ENCODE results near the gene CBX2. TPM values are rescaled to one million over a fixed set of nuclear protein-coding genes. Genes with fewer than 3 reads are reported as not detected.

CBX2 gene
- total and polyA plus RNA-seq, 2 of the 4 experiments (the other 2 are of a cell fraction): 2.0 to 3.2 TPM

DNA sequence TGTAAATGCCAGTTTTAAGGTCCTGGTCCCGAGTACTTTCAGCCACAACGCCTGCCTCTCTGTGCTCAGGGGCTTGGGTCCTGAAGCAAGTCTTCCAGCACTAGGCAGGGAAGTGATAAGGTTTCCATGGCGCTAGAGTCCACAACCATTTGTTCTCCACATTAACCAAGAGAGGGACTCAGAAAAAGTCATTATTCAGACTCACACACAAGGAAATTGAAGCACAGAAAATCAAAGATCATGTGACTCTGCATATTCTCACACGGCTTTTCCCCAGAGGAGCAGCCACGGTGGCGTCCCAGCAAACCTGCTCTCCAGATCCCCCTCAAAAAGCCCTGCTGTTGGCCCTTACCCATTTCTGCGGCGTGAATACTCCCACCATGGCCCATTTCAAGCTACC is 37.5 kb upstream of the CBX2 start:
- H4K8ac ChIP-seq (ENCODE audit: low read depth in 2 of 2, low read length in 2 of 2): no peak overlapping the region
- no peak overlapping the region for H2AFZ ChIP-seq (replicated peaks; ENCODE audit: low read length, poor library complexity)
- no peak overlapping the region for H3K27ac ChIP-seq (ENCODE audit: insufficient read depth, low read length)
- no peaks in the 10 kb centered on the region for H3K9me1 ChIP-seq (ENCODE audit: insufficient read depth, low read length)
- in situ Hi-C loops (cut with MboI; ENCODE audit: low sequenced_read_pairs): no loop called here
- no peaks in the 10 kb centered on the region for H4K20me1 ChIP-seq (ENCODE audit: insufficient read depth, low read length)
- no peak overlapping the region for H2BK120ac ChIP-seq (ENCODE audit: low read depth, low read length)
- H3K4me2 ChIP-seq (ENCODE audit: low read depth, low read length): no peak overlapping the region
- no peak overlapping the region for H4K91ac ChIP-seq (ENCODE audit: insufficient read depth, low read depth, low read length)
- no peak overlapping the region for H2BK15ac ChIP-seq (ENCODE audit: low read depth, low read length)
- no peak overlapping the region for H3K56ac ChIP-seq (ENCODE audit: extremely low read depth, insufficient read depth, low read length)
- H3K79me1 ChIP-seq (ENCODE audit: low read depth in 1 of 2, low read length in 2 of 2): no peaks in the 10 kb centered on the region
- H2AK5ac ChIP-seq (ENCODE audit: low read depth, low read length): no peak overlapping the region
- WGBS, 2 experiments (ENCODE audit: extremely low coverage in 2 of 2, insufficient read length in 1 of 2): 6% methylated on average over 3 of the region's 8 CpGs; no CpG with 5 or more reads in 1 of the 2 experiments
- DNase-seq (no peak), ATAC-seq (ENCODE audit: low read depth) (no peak)
- BruUV-seq (replicated peaks): no TSS peak
- H2BK5ac ChIP-seq (ENCODE audit: low read depth, low read length, poor library complexity, severe bottlenecking): no peak overlapping the region
- no peak overlapping the region for H2BK20ac ChIP-seq (ENCODE audit: low read depth, low read length)
- POLR2A ChIA-PET (ENCODE audit: unreplicated experiment): no interaction called here
- H3K36me3 ChIP-seq (ENCODE audit: control insufficient read depth, insufficient read depth, low read length): no peaks in the 10 kb centered on the region
- no peak overlapping the region for H2AK9ac ChIP-seq (replicated peaks; ENCODE audit: low read depth, low read length, poor library complexity)
- intact Hi-C loops (cut with micrococcal nuclease): no loop called here
- no peaks in the 10 kb centered on the region for H3K4me1 ChIP-seq (ENCODE audit: control insufficient read depth, insufficient read depth, low read length)
- TF ChIP-seq CHD1 (IDR thresholded peaks at IDR 0.05; ENCODE audit: low read depth, low read length) (no peak), SMC3 (IDR thresholded peaks at IDR 0.05; ENCODE audit: low read depth, low read length) (no peak), POLR2A (IDR thresholded peaks at IDR 0.05; ENCODE audit: low read depth, low read length) (no peak), FOS (IDR thresholded peaks at IDR 0.05; ENCODE audit: low read depth, low read length) (no peak), MXI1 (IDR thresholded peaks at IDR 0.05; ENCODE audit: borderline replicate concordance, low read depth, low read length) (no peak), USF2 (IDR thresholded peaks at IDR 0.05; ENCODE audit: low read depth, low read length) (no peak), RFX5 (IDR thresholded peaks at IDR 0.05; ENCODE audit: low read depth, low read length) (no peak)
- TF ChIP-seq, protein P1, sequence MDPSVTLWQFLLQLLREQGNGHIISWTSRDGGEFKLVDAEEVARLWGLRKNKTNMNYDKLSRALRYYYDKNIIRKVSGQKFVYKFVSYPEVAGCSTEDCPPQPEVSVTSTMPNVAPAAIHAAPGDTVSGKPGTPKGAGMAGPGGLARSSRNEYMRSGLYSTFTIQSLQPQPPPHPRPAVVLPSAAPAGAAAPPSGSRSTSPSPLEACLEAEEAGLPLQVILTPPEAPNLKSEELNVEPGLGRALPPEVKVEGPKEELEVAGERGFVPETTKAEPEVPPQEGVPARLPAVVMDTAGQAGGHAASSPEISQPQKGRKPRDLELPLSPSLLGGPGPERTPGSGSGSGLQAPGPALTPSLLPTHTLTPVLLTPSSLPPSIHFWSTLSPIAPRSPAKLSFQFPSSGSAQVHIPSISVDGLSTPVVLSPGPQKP (IDR thresholded peaks at IDR 0.05; ENCODE audit: borderline replicate concordance, low read depth, low read length): no peak
- TF ChIP-seq, protein P2, sequence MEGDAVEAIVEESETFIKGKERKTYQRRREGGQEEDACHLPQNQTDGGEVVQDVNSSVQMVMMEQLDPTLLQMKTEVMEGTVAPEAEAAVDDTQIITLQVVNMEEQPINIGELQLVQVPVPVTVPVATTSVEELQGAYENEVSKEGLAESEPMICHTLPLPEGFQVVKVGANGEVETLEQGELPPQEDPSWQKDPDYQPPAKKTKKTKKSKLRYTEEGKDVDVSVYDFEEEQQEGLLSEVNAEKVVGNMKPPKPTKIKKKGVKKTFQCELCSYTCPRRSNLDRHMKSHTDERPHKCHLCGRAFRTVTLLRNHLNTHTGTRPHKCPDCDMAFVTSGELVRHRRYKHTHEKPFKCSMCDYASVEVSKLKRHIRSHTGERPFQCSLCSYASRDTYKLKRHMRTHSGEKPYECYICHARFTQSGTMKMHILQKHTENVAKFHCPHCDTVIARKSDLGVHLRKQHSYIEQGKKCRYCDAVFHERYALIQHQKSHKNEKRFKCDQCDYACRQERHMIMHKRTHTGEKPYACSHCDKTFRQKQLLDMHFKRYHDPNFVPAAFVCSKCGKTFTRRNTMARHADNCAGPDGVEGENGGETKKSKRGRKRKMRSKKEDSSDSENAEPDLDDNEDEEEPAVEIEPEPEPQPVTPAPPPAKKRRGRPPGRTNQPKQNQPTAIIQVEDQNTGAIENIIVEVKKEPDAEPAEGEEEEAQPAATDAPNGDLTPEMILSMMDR (conservative IDR thresholded peaks at IDR 0.05; ENCODE audit: low read depth, low read length): no peak
- no peak overlapping the region for H3K14ac ChIP-seq (replicated peaks; ENCODE audit: low read depth, low read length)
- CTCF ChIA-PET: interaction anchor here (0.5 kb wide), 1 partner anchor 135 kb away, joined by 4 read pairs; no protein-coding TSS in a partner anchor
- no peak overlapping the region for H3K18ac ChIP-seq (ENCODE audit: low read depth, low read length)
- no peak overlapping the region for H3K4me3 ChIP-seq (ENCODE audit: insufficient read depth, low read depth, low read length)
- dilution Hi-C loops (cut with HindIII; ENCODE audit: low sequenced_read_pairs, unreplicated experiment): no loop called here
- H3K27me3 ChIP-seq (ENCODE audit: control insufficient read depth, insufficient read depth, low read length): peaks cover 68% of the 10 kb centered on the region
- H3K9me3 ChIP-seq (ENCODE audit: control insufficient read depth, insufficient read depth, low read length): no peaks in the 10 kb centered on the region
- H3K9ac ChIP-seq (ENCODE audit: low read depth, low read length): no peak overlapping the region
- no peak overlapping the region for H3K23ac ChIP-seq (ENCODE audit: low read depth, low read length)
- H4K5ac ChIP-seq (ENCODE audit: low read depth, low read length): no peak overlapping the region
- H3K4ac ChIP-seq (ENCODE audit: low read depth, low read length): no peak overlapping the region
